Peyer's patch (tissue), 4 donors: ENCODE data around the gene CD47.

Source experiments
- CTCF ChIP-seq, 6 experiments: fragments of 450-650 bp in 4 of 6; fragments of 200-600 bp in 2 of 6; sonication (generic) in 1 of 6; IDR thresholded peaks; one replicate each; pipeline ENCODE4 v1.5.1; 2017 to 2019; ENCODE audit warnings: antibody characterized with exemption in 6 of 6, mild to moderate bottlenecking in 3 of 6, moderate library complexity in 1 of 6
- POLR2A ChIP-seq, 2 donors: fragments of 450-650 bp; IDR thresholded peaks; one replicate each; pipeline ENCODE4 v1.5.1; 2017; ENCODE audit warnings: antibody characterized with exemption in 2 of 2, mild to moderate bottlenecking in 2 of 2, moderate library complexity in 2 of 2

DNA sequence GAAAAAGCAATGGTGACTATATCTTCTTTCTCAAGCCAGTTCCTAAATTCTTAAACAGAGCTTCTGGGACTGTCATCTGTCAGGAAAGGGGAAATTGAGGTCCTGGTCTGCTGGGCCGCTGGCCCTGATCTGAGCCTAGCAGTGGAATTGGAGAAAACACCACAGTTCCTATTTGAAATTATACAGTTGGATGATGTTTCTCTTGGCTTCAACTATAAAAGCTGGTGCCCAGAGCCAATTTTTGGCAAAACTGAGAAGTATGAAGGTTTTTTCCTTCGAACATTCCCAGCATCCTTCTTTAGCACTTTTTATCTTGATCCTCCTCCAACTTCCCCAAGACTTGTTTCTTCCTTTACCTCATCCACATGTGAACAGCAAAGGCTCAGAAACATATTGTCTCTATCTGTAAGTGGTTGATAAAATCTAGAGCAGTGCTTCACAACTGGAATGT is 83.9 kb downstream of the CD47 start:
- TF ChIP-seq CTCF (IDR thresholded peaks at IDR 0.05) (no peak), POLR2A (IDR thresholded peaks at IDR 0.05) (no peak)
